Measurements from ENCODE around the gene GRIN2D. TPM values are rescaled to one million over a fixed set of nuclear protein-coding genes. Genes with fewer than 3 reads are reported as not detected.

Gene GRIN2D
- total RNA-seq, 2 donors from 2014 or later: 0.35 to 0.49 TPM

DNA sequence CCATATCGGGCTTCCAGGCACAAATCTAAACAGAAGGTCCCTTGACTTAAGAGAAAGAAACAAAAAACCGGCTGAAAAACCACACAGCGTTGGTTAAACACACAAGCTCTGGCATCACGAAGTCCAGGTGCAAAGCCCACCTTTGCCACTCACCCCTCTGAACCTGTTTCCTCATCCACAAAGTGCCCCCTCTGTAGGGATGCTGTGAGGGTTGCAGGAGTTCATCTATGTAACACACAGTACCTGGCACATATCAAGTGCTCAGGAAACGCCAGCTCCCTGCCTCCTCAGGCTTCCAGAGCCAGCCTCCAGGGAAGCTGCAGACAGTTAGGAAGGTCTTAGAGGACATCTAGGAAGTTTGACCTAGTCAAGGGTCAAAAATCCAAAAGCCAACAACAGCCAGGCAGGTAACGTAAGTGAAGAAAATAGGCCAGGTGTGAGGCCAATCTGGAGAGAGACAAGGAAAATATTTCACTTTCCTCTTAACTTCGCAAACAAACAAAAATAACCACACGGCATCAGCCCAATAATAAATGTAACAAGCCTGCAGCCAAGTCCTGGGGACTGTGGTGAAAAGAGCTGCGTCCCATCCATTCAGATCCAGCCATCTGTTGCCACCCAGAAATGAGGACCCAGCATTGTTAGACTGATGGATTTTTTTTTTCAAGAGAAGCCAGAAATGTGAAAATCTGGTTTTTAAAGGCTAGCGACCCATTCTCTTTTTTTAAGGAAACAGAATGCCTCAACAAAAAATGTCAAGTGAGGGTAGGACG, 12.1 kb upstream of the GRIN2D start:
- DNase-seq: no peak
- Histone ChIP-seq H3K9me3 (no peaks in the 10 kb centered on the region), H3K4me3 (no peak overlapping the region), H3K36me3 (peaks cover 19% of the 10 kb centered on the region), H3K9ac (ENCODE audit: low read depth in 2 of 2, low read length in 2 of 2) (no peak overlapping the region), H3K4me1 (no peaks in the 10 kb centered on the region), H3K27ac (no peak overlapping the region), H3K27me3 (no peaks in the 10 kb centered on the region)
- TF ChIP-seq, protein P1, sequence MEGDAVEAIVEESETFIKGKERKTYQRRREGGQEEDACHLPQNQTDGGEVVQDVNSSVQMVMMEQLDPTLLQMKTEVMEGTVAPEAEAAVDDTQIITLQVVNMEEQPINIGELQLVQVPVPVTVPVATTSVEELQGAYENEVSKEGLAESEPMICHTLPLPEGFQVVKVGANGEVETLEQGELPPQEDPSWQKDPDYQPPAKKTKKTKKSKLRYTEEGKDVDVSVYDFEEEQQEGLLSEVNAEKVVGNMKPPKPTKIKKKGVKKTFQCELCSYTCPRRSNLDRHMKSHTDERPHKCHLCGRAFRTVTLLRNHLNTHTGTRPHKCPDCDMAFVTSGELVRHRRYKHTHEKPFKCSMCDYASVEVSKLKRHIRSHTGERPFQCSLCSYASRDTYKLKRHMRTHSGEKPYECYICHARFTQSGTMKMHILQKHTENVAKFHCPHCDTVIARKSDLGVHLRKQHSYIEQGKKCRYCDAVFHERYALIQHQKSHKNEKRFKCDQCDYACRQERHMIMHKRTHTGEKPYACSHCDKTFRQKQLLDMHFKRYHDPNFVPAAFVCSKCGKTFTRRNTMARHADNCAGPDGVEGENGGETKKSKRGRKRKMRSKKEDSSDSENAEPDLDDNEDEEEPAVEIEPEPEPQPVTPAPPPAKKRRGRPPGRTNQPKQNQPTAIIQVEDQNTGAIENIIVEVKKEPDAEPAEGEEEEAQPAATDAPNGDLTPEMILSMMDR (IDR thresholded peaks at IDR 0.05): no peak
- intact Hi-C loops (cut with DNase I): no loop called here

DNA sequence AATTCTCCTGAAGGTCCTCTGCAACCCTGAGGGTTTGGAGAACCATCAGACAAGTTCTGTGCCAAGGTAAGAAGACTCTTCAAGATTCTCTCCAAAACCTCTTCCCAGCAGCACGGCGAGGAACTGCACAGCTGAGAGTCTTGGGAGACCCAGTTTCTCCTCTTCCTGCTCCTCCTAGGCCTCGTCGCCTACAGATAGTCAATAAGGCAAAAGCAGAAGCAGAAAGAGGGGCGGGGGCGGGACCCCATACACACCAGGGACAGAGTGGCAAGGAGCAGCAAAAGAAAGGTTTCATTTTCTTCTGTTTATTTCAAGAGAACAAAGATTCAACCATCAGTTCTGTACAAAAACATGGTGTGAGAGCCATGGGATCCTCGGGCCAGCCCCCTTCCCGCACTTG, 11.2 kb upstream of the GRIN2D start:
- H3K9ac ChIP-seq (ENCODE audit: low read depth in 2 of 2, low read length in 2 of 2): no peak overlapping the region
- no peaks in the 10 kb centered on the region for H3K27me3 ChIP-seq
- peaks cover 19% of the 10 kb centered on the region for H3K36me3 ChIP-seq
- intact Hi-C loops (cut with DNase I): no loop called here
- no peak for DNase-seq
- H3K4me1 ChIP-seq: no peaks in the 10 kb centered on the region
- no peaks in the 10 kb centered on the region for H3K9me3 ChIP-seq
- no peak overlapping the region for H3K4me3 ChIP-seq
- TF ChIP-seq, protein P1 (IDR thresholded peaks at IDR 0.05): no peak
- H3K27ac ChIP-seq: no peak overlapping the region

DNA sequence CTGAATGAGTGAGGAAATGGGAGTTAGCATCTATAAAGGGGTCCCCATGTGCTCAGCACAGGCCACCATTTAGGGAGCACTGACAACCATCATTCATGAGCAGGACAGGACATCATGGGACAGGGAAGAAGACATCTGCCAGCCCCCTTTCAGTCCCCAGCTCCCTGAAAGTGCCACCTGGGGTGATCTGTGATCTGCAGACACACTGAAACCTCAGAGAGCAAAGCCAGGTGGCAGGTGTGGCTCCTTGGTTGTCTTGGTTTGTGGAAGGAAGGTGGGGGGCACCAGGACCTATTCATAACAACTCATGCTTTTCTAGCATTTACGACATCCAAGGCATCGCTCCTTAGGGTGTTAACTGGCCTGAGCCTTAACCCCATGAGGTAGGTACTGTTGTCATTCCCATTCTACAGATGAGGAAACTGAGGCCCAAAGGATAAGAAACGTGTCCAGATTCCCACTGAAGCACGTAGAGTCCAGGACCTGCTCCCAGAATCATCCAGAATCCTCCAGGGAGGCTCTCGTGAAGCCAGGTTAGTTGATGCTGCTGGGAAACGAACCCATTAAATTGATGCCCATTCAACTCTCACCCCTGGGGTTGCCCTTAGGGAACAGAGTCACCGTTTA, 7.9 kb upstream of the GRIN2D start:
- intact Hi-C loops (cut with DNase I): no loop called here
- no peak overlapping the region for H3K4me3 ChIP-seq
- H3K27ac ChIP-seq: no peak overlapping the region
- no peaks in the 10 kb centered on the region for H3K4me1 ChIP-seq
- no peaks in the 10 kb centered on the region for H3K9me3 ChIP-seq
- no peaks in the 10 kb centered on the region for H3K27me3 ChIP-seq
- H3K9ac ChIP-seq (ENCODE audit: low read depth in 2 of 2, low read length in 2 of 2): no peak overlapping the region
- DNase-seq: no peak
- TF ChIP-seq, protein P1 (IDR thresholded peaks at IDR 0.05): no peak
- peaks cover 25% of the 10 kb centered on the region for H3K36me3 ChIP-seq

DNA sequence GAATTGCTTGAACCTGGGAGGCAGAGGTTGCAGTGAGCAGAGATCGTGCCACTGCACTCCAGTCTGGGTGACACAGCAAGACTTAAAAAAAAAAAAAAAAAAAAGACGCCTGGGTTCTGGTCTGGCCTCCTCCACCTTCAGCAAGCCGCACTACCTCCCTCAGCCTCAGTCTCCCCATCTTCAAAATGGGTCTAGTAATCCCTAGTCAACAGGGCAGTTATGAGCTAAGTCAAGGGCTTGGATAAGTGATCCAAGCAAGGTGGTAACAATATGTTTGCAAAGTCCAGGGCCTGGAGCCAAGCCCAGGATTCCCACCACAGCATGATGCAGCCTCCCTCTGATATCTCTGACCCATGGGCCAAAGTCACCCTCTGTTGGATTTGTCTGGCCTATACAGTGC, 6.5 kb upstream of the GRIN2D start:
- no peaks in the 10 kb centered on the region for H3K27me3 ChIP-seq
- H3K9ac ChIP-seq (ENCODE audit: low read depth in 2 of 2, low read length in 2 of 2): no peak overlapping the region
- TF ChIP-seq, protein P1 (IDR thresholded peaks at IDR 0.05): no peak
- H3K9me3 ChIP-seq: no peaks in the 10 kb centered on the region
- intact Hi-C loops (cut with DNase I): no loop called here
- no peaks in the 10 kb centered on the region for H3K4me1 ChIP-seq
- no peak for DNase-seq
- H3K27ac ChIP-seq: no peak overlapping the region
- H3K36me3 ChIP-seq: peaks cover 25% of the 10 kb centered on the region
- H3K4me3 ChIP-seq: no peak overlapping the region

DNA sequence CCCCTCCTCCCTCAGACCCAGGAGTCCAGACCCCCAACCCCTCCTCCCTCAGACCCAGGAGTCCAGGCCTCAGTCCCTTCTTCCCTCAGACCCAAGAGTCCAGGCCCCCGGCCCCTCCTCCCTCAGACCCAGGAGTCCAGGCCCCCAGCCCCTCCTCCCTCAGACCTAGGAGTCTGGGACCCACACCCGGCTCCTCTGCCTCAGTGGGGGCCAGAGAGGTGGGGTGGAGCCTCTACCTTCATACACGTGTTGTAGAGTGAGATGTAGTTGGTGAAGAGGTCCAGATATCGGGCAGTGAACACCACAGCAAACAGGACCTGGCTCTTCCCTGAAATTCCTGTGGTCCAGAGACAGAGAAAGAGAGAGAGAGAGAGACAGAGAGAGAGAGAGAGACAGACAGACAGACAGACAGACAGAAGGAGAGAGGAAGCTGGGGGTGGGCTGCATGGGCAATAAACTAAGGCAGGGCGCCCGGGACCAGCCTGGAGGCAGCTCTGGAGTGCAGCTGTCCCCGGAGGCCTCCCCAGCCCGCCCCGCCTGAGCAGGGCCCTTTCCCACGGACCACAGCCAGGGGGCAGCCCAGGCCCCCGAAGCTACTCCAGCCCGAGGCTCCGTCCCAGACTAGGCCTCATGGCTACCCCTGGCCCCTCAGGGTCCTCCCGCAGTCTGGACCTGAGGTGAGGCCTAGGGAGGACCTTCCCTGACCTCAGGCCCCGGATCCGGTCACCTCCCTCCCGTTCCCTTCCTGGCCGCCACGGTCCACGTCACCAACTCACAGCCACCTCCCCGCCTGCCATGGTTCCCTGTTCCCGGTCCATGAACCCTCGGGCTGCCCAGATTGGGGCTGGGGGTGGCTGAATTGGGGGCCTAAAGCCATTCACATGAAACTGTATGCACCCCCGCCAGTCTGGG, 3.0 kb upstream of the GRIN2D start:
- TF ChIP-seq, protein P1 (IDR thresholded peaks at IDR 0.05): peak; percentile 67
- intact Hi-C loops (cut with DNase I): loop anchor here (5.0 to 10.0 kb wide), 3 partner anchors 38 to 194 kb away; no protein-coding TSS in a partner anchor
- Histone ChIP-seq H3K27me3 (peaks cover 31% of the 10 kb centered on the region), H3K9ac (ENCODE audit: low read depth in 2 of 2, low read length in 2 of 2) (peak overlapping the region; percentile 99 to 100), H3K27ac (peak overlapping the region; percentile 89), H3K9me3 (no peaks in the 10 kb centered on the region), H3K4me1 (no peaks in the 10 kb centered on the region), H3K36me3 (peaks cover 7% of the 10 kb centered on the region), H3K4me3 (peak overlapping the region; percentile 98)
- DNase-seq: peak; percentile 67

All from colonic mucosa (tissue), 4 donors.